22Rv1 (cell line): Measurements from ENCODE around the gene CCS.

ENCODE experiments used
- CTCF ChIP-seq: fragments of 450-650 bp; IDR thresholded peaks from 2 replicates; pipeline ENCODE4 v1.5.1; 2017; ENCODE audit warnings: mild to moderate bottlenecking
- ZFX ChIP-seq: fragments of 450-650 bp; IDR thresholded peaks from 2 replicates; pipeline ENCODE4 v1.6.1; 2017; ENCODE audit warnings: antibody characterized with exemption, borderline replicate concordance

GRCh38 chr11:66561975-66562248, 31.1 kb upstream of the CCS start:
- TF ChIP-seq CTCF (no peak), ZFX (no peak)
